Smooth muscle cell of bladder (primary cell): ENCODE measurements around the gene KLK13. TPM values are rescaled to one million over a fixed set of nuclear protein-coding genes. Genes with fewer than 3 reads are reported as not detected.

Experiments used
- total RNA-seq: library from RNA; depleted of rRNA; stranded (reverse); fragments of >200 nt; gene quantifications from 2 replicates; pipeline ENCODE4 v1.2.3, GENCODE V29; 2014

Gene KLK13
- not detected in 2 replicates for total RNA-seq

GRCh38 chr19:51064534-51065220 lies at the start of gene KLK13:
Gene KLK13, minus strand, starts transcription at chr19:51065092. Its CDS starts 25 bp downstream, at chr19:51065067.

GRCh38 chr19:51108066-51108804 lies 43.3 kb upstream of the KLK13 start, which contains the start of gene CTU1:
Gene CTU1, minus strand, starts transcription at chr19:51108409. Its CDS starts 3,840 bp downstream, at chr19:51104569.

GRCh38 chr19:51082611-51083010 lies 17.7 kb upstream of the KLK13 start, which contains the start of gene KLK14:
Gene KLK14, minus strand, starts transcription at chr19:51082887. Its CDS starts 273 bp downstream, at chr19:51082614.

GRCh38 chr19:51034704-51035103 lies 30.2 kb downstream of the KLK13 start, which contains the start of gene KLK12:
Gene KLK12, minus strand, starts transcription at chr19:51035002. Its CDS starts 381 bp downstream, at chr19:51034621.

GRCh38 chr19:51026554-51026831 lies 38.4 kb downstream of the KLK13 start, which contains the start of gene KLK11:
Gene KLK11, minus strand, starts transcription at chr19:51026616. Its CDS starts 985 bp downstream, at chr19:51025631.

GRCh38 chr19:51019544-51019925 lies 45.4 kb downstream of the KLK13 start, which contains the start of gene KLK10:
Gene KLK10, minus strand, starts transcription at chr19:51019709. Its CDS starts 579 bp downstream, at chr19:51019130.

Other genes with a start within 250 kb of the KLK13 start
- not detected in 2 replicates for gene KLK1, start 241.3 kb downstream of the KLK13 start, total RNA-seq
- not detected in 2 replicates for gene KLK15, start 231.5 kb downstream of the KLK13 start, total RNA-seq
- gene KLK3, start 210.2 kb downstream of the KLK13 start, total RNA-seq: not detected in 2 replicates
- not detected in 2 replicates for gene KLK2, start 191.7 kb downstream of the KLK13 start, total RNA-seq
- gene KLK4, start 153.7 kb downstream of the KLK13 start, total RNA-seq: not detected in 2 replicates
- not detected in 2 replicates for gene KLK5, start 112.1 kb downstream of the KLK13 start, total RNA-seq
- gene KLK6, start 95.5 kb downstream of the KLK13 start, total RNA-seq: not detected in 2 replicates
- gene KLK7, start 81.2 kb downstream of the KLK13 start, total RNA-seq: not detected in 2 replicates
- gene KLK8, start 63.5 kb downstream of the KLK13 start, total RNA-seq: not detected in 2 replicates
- gene KLK10, start 45.4 kb downstream of the KLK13 start, total RNA-seq: not detected in 2 replicates
- gene KLK11, start 38.5 kb downstream of the KLK13 start, total RNA-seq: not detected in 2 replicates
- not detected in 2 replicates for gene KLK12, start 30.1 kb downstream of the KLK13 start, total RNA-seq
- not detected in 2 replicates for gene KLK14, start 17.8 kb upstream of the KLK13 start, total RNA-seq
- gene CTU1, start 43.3 kb upstream of the KLK13 start, total RNA-seq: 3.8 and 5.5 TPM in 2 replicates
- gene SIGLEC9, start 59.8 kb upstream of the KLK13 start, total RNA-seq: 0.09 TPM in 1 of 2 replicates, not detected in the other
- gene SIGLEC7, start 77.2 kb upstream of the KLK13 start, total RNA-seq: 0.09 TPM in 1 of 2 replicates, not detected in the other
- not detected in 2 replicates for gene CD33, start 160.0 kb upstream of the KLK13 start, total RNA-seq
- gene SIGLECL1, start 186.0 kb upstream of the KLK13 start, total RNA-seq: not detected in 2 replicates
- not detected in 2 replicates for gene IGLON5, start 246.6 kb upstream of the KLK13 start, total RNA-seq